IPS DF 19.7 (cell line): Measurements from ENCODE around the gene MRAS.
"Not testable (repeated sequence)": the region's sequence is repeated elsewhere in the genome, so short reads cannot be mapped to it uniquely, and the experiment has no call there.

Experiments
- DNase-seq: peaks from one replicate; pipeline ENCODE4 v3.0.0-alpha.2; 2013; ENCODE audit warnings: low read depth, low spot score

MRAS gene

DNA sequence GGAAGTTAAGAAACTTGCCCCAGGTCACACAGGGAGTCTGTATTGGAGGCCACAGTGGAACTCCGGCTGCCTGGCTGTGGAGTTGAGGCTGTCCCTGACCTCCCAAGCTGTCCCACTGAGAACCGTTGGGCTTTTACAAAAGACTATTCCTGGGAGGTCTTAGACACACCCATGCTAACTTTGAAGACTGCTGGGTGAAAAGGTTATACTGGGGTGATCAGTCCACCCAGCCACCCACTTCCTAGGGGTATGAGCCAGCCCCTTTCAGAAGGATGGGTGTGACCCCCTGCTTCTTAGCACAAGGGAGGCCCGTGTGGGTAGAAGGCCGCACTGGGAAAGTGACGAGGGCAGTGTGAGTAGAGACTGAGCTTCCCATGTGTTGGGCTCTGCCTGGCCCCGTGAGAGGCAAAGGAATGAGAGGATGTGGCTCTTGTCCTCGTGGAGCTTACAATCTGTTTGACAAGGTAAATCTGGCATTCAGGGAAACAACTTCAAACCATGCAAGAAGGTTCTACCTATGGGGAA is 19.0 kb downstream of the MRAS start:
- DNase-seq, result no peak

GRCh38 chr3:138367911-138368310 is 19.5 kb downstream of the MRAS start:
- no peak for DNase-seq

GRCh38 chr3:138369151-138369900 is 20.9 kb downstream of the MRAS start:
- no peak for DNase-seq

DNA sequence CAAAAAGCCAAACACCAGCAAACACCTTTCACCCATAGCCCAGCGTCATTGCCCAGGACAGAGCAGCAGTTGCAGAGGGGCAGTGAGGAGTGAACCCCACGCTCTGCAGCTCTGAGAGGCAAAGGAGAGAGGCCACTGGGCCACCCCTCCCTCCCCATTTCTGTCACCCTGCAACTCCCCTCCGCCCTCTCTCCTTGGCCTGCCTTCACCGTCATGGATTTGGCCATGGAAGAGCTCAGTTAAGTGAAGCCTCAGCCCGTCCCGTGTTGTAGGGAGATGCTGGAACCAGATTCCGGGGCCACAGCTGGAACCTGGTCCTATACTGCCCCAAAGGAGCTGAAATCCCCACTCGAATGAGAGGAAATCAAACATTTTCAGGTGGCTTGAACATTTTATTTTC is 21.9 kb downstream of the MRAS start:
- DNase-seq, result no peak

GRCh38 chr3:138371070-138371965 is 22.9 kb downstream of the MRAS start:
- DNase-seq, result no peak

DNA sequence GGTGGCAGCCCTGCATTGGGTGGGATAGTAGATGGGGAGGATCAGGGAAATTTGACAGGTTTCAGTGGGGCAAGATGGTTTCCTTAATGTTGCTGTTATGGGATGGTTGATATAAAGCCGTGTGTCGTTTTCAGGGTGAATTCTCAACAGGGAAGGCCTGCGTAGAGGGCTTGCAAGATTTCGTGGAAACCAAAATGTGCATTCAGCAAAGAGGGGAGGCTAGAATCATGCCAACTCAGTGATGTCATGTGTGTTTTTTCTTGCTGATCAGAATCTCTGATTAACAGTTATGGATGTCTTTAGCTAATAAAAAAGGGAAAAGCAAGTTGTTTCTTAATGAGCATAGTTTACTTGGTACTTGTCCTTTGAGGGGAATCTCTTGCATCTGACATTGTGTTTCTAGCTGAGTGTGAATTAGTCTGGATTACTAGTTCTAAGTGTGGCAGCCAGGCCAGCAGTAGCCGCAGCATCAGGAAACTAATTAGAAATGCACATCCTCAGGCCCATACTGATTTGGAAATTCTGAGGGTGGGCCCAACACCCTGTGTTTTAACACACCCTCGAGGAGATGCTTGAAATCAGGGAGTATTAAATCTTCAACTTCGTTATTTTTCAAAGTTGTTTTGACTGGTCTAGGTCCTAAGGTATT is 24.8 kb downstream of the MRAS start:
- no peak for DNase-seq

DNA sequence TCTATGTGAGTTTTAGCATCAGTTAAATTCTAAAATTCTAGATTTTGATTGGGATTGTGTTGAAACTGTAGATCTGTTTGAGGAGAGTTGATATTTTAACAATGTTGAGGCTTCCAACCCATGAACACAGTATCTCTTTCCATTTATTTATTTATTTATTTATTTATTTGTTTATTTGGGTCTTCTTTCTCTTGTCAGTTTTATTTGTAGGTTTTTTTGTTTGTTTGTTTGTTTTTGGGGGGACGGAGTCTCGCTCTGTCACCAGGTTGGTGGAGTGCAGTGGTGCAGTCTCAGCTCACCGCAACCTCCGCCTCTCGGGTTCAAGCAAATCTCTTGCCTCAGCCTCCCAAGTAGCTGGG is 25.3 kb downstream of the MRAS start:
- no peak for DNase-seq

- no peak for DNase-seq
Measured at GRCh38 chr3:138374573-138375134, 26.3 kb downstream of the MRAS start.

GRCh38 chr3:138375447-138375846 is 27.1 kb downstream of the MRAS start:
- no peak for DNase-seq

DNA sequence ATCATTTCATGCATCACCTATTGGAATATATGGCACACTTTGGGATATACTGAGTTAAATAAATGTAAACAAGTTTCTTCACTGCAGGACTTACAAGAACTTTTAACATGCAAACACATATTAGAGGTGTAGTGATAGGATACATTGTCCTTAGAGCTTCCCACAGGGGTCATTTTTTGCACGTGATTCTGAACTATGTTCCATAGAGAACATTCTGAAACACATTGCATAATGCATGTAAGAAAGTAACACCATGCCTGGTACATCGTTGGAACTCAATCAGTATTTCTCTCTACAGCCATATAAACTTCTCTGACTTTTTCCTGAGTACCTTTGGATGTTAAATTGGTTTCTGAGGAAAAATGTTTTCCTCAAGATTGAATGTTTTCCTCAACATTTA is 28.3 kb downstream of the MRAS start:
- no peak for DNase-seq

DNA sequence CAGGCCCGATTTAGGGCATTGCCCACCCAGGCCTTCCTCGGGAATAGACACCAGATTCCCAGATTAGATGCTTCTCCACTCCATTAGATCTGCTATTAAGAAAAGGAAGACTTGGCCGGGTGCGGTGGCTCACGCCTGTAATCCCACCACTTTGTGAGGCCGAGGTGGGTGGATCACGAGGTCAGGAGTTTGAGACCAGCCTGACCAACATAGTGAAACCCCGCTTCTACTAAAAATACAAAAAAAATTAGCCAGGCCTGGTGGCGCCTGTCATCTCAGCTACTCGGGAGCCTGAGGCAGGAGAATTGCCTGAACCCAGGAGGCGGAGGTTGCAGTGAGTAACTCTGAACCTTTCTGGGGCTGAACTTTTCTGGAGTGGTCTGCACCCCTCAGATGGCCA is 28.8 kb downstream of the MRAS start:
- not testable (repeated sequence) for DNase-seq

DNA sequence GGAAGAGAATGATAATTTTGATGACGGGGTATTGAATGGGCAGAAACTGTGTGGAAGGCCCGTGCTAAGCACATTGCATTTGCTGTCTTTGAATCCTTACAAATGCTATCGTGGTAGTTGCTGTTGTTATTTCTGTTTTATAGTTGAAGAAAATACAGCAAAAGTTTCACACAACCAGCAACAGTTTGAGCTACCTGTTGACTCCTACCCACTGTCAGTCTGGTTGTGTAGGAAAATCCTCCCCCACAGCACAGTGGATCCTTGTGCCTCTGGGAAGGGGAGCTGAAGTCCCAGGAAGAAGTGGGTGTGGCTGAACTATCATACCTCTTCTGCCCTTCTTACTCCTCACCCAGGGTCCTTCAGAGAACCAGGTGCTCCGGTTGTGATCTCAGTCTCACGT is 29.4 kb downstream of the MRAS start:
- DNase-seq, result no peak

DNA sequence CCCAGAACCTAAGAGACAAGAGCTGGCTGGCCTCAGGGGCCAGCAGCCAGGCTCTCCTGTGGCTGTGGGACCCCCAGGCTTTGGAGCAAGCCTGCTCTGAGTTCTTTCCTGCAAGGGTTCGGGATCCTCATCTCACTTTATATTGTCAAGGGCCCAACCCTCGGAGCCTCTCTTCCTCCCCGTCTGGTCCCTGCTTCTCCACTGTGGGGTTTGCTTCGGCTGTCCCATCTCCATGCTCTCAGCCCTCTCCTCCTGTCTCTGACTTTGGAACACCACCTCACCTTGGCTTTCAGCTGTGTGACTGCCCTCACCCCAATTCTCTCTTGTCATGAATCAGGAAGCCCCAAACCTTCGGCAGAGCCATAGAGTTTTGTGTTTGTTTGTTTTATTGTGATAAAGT is 30.0 kb downstream of the MRAS start:
- no peak for DNase-seq

- no peak for DNase-seq
Measured at GRCh38 chr3:138378990-138379389, 30.6 kb downstream of the MRAS start.

DNA sequence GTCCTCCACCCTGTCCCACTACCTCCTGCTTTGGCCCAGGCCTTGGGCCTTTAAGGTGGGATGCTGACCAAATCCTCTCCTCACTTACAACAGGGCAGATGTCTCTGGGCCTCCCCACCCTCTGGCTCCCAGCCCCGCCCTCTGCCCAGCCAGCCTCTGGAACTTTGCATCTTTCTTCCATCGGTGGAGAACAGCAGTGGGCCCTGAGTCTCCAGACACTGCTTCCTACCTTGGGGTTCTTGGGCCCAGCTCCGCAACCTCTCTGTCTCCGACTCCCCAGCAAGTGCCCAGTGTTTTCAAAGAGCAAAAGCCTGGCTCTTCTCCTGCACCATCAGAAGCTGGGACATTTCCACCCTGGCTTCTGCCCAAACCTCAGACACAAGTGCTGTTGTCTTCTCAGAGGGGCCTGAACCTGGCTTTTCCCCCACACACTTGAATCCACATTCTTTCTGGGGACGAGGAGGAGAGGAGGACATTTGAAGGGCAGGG is 33.1 kb downstream of the MRAS start:
- no peak for DNase-seq

- no peak for DNase-seq
Measured at GRCh38 chr3:138381950-138382715, 33.8 kb downstream of the MRAS start.

DNA sequence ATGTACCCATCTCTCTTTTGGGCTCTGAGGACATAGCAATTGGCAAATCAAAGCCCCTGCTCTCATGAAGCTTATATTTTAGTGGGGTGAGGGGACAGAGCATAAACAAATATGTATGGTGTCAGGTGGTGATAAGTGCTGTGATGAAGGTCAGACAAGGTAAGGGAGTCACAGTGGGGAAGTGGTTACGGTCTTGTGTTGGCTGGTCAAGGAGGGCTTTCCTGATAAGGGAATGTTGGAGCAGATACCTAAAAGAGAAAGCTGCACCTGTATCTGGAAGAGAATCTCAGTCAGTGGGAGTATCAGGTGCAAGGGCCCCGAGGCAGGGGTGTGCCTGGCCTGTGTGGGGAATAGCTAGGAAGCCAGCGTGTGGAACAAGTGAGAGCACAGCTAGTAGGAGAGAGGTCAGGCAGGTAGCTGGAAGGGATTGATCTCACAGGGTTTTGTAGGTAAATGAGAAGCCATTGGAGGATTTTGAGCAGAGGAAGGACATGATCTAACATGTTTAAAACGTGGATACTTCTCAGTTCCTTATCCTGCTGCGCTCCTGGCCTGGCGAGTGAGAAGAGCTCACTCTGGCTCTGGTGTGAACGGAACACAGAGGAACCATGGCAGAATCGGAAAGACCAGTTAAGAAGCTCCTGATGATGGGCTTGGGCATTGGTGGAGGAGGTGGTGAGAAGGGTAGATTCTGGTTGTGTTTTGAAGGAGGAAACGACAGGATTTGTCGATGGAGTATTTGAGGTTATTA is 35.5 kb downstream of the MRAS start:
- DNase-seq, result no peak

DNA sequence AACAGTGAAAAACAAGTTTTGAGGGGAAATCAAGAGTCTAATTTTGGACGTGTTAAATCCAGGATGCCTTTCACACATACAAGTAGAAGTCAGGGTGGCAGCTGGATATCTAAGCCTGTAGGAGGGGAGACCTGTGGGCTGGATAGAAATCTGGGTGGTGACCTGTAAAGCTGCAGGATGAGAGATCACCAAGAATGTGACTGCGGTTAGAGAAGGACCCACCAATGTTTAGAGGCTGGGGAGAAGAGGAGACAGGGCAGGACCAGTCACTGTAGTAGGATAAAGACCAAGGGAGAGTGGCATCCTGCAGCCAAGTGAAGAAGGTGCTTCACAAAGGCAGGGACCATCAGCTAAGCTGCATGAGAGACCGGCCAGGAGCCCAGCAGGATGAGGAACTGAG is 36.2 kb downstream of the MRAS start:
- DNase-seq, result no peak

GRCh38 chr3:138384976-138385375 is 36.6 kb downstream of the MRAS start:
- no peak for DNase-seq

DNA sequence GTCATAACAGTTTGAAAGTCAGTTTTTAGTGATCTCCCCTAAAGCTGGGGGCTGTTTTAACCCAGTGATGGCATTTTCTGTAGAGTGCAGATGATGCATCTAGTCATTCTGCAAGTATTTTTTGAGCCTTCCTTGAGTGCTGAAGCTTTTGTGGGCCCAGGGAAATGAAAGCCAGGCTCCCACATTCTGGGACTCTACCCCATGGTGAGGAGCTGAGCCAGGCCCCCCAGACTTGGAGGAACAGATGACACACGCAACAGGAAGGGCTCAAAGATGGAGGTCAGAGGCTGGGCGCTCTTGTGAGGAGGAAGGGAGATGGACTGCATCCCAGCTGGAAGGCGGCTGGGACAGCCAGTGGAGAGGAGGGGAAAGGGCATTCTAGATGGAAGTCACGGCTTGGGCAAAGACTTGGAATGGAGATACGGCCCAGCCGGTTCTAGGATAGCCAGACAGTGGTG is 40.8 kb downstream of the MRAS start:
- no peak for DNase-seq
